HG02642 (cell line): Measurements from ENCODE around the gene RICTOR.
A peak's percentile ranks its signal among the peaks of the same experiment; 100 is the strongest.
"Not testable (repeated sequence)": the region's sequence is repeated elsewhere in the genome, so short reads cannot be mapped to it uniquely, and the experiment has no call there.

ENCODE experiments used
- ATAC-seq: cut with Tn5 transposase; IDR thresholded peaks from one replicate; pipeline ENCODE4 v1.9.1; 2021; ENCODE audit warnings: mild to moderate bottlenecking; ENCODE audit not compliant: unreplicated experiment, poor library complexity

The RICTOR gene

GRCh38 chr5:39058178-39058921, 15.8 kb downstream of the RICTOR start:
- peak; percentile 83 for ATAC-seq

- no peak for ATAC-seq
These were observed 16.5 kb downstream of the RICTOR start for GRCh38 chr5:39057734-39058133.

- ATAC-seq: no peak
These were observed 18.3 kb downstream of the RICTOR start for GRCh38 chr5:39055768-39056398.

GRCh38 chr5:39055027-39055767, 19.0 kb downstream of the RICTOR start:
- ATAC-seq: no peak

- ATAC-seq: no peak
These were observed 21.0 kb downstream of the RICTOR start for GRCh38 chr5:39053189-39053588.

- no peak for ATAC-seq
These were observed 22.1 kb downstream of the RICTOR start for GRCh38 chr5:39052141-39052540.

GRCh38 chr5:39049315-39049714, 24.9 kb downstream of the RICTOR start:
- ATAC-seq: no peak

- no peak for ATAC-seq
These were observed 33.3 kb downstream of the RICTOR start for GRCh38 chr5:39040875-39041274.

- not testable (repeated sequence) for ATAC-seq
These were observed 39.7 kb downstream of the RICTOR start for GRCh38 chr5:39034493-39034892.

- no peak for ATAC-seq
These were observed 43.2 kb downstream of the RICTOR start for GRCh38 chr5:39031041-39031440.

- ATAC-seq: no peak
These were observed 48.7 kb downstream of the RICTOR start for GRCh38 chr5:39025456-39025855.

- no peak for ATAC-seq
These were observed 49.3 kb downstream of the RICTOR start for GRCh38 chr5:39024884-39025283.

GRCh38 chr5:39024005-39024404, 50.2 kb downstream of the RICTOR start:
- no peak for ATAC-seq

GRCh38 chr5:39023121-39023520, 51.1 kb downstream of the RICTOR start:
- no peak for ATAC-seq

GRCh38 chr5:39022151-39022550, 52.0 kb downstream of the RICTOR start:
- no peak for ATAC-seq

- ATAC-seq: no peak
These were observed 52.8 kb downstream of the RICTOR start for GRCh38 chr5:39021413-39021812.

- no peak for ATAC-seq
These were observed 53.7 kb downstream of the RICTOR start for GRCh38 chr5:39020458-39020857.

GRCh38 chr5:39019254-39019653, 54.9 kb downstream of the RICTOR start:
- ATAC-seq: no peak

GRCh38 chr5:39017504-39017903, 56.7 kb downstream of the RICTOR start:
- no peak for ATAC-seq

GRCh38 chr5:39016587-39017275, 57.5 kb downstream of the RICTOR start:
- ATAC-seq: no peak
